GM12878 (cell line): ENCODE data around the gene KIF1C. TPM values are rescaled to one million over a fixed set of nuclear protein-coding genes. Genes with fewer than 3 reads are reported as not detected.

Experiments used
- ATF3 ChIP-seq: IDR thresholded peaks from 2 replicates; pipeline ENCODE4 v1.6.1; 2011; ENCODE audit warnings: low read depth, mild to moderate bottlenecking, low read length, moderate library complexity, borderline replicate concordance; ENCODE audit errors: extremely low read depth
- CBX5 ChIP-seq: sonication (generic); IDR thresholded peaks from 2 replicates; pipeline ENCODE4 v1.6.1; 2016; ENCODE audit warnings: low read depth, moderate library complexity, mild to moderate bottlenecking, inconsistent platforms
- DPF2 ChIP-seq: fragments of 450-650 bp; IDR thresholded peaks from 2 replicates; pipeline ENCODE4 v1.6.1; 2017; ENCODE audit warnings: mild to moderate bottlenecking
- ELK1 ChIP-seq: IDR thresholded peaks from 2 replicates; pipeline ENCODE4 v1.6.1; 2012; ENCODE audit warnings: low read depth, low read length, improper control_type of control experiment
- RELB ChIP-seq: fragments of 450-650 bp; IDR thresholded peaks from 2 replicates; pipeline ENCODE4 v1.6.1; 2017; ENCODE audit warnings: low read depth, mild to moderate bottlenecking, moderate library complexity
- SKIL ChIP-seq: fragments of 450-650 bp; IDR thresholded peaks from 2 replicates; pipeline ENCODE4 v1.6.1; 2017; ENCODE audit warnings: mild to moderate bottlenecking, low read depth, inconsistent platforms; ENCODE audit not compliant: poor library complexity, severe bottlenecking
- USF2 ChIP-seq: IDR thresholded peaks from 2 replicates; pipeline ENCODE4 v1.6.1; 2011; ENCODE audit warnings: low read depth, low read length, improper control_type of control experiment, borderline replicate concordance
- polyA plus RNA-seq, 11 experiments: library from polyadenylated mRNA; depleted of rRNA in 4 of 11; unstranded in 6 of 11; stranded (reverse) in 5 of 11; fragments of >200 nt; fragmentation: Nextera tagmentation in 4 of 11; fragmentation: Illumina TruSeq in 1 of 11; extraction: Ambion mirVana in 4 of 11; extraction: Trizol in 1 of 11; gene quantifications; 1 replicate in 1 of 11; 2 replicates in 10 of 11; pipeline versions ENCODE4 v1.2.1 to v1.2.3, GENCODE V29; 2011 to 2016; ENCODE audit warnings: inconsistent platforms in 2 of 11, missing spikeins in 2 of 11, low read depth in 1 of 11
- total RNA-seq, 4 experiments: library from RNA; depleted of rRNA in 3 of 4; stranded (reverse); fragments of >200 nt in 3 of 4; fragmentation: Illumina TruSeq in 1 of 4; extraction: Trizol in 1 of 4; gene quantifications; 2 replicates each; pipeline versions ENCODE4 v1.2.1 to v1.2.3, GENCODE V29; 2013 to 2021
- TF ChIP-seq, protein P1 (sequence below): fragments of 450-650 bp; IDR thresholded peaks from 2 replicates; pipeline ENCODE4 v1.6.1; 2017; ENCODE audit warnings: mild to moderate bottlenecking, moderate library complexity
- TF ChIP-seq, protein P2 (sequence below): fragments of 450-650 bp; IDR thresholded peaks from 2 replicates; pipeline ENCODE4 v1.6.1; 2017; ENCODE audit warnings: antibody characterized with exemption, mild to moderate bottlenecking, moderate library complexity

KIF1C gene
- total and polyA plus RNA-seq, 10 of the 15 experiments (the other 5 are each of a cell fraction or from before 2014, with no cell fraction given) = 1.4 to 65.9 (median 21.1) TPM

DNA sequence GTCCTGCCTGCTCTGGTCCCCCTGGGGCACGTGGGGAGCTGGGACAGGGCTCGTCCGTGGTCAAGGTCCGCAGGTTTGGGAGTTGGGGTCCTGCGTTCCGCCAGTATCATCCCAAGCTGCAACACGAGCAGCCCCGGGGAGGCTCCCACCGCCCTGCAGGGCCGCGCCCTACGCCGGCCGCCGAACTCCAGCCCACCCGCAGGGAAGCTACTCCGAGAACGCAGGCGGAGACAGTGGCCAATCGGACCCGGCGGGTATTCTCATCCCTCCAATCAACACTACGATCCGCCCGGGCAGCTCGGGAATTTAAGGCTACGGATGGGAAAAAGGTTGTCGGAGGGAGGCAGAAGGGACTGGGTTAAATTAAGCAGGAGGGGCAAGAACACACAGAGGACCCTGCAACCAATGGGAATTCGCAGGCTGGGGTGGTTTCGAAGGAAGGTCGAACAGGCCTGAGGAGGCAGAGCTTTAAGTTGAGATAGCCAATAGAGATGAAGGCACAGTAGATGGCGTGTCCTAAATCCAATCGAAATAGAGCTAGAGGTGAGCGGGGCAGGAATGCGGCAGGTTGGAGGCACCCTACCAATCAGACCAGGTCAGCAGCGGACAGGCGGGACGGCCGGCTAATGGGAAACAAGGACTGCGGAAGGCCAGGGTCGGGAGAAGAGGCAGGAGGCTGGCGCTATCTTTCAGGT, 30.8 kb upstream of the KIF1C start (continued):
- TF ChIP-seq, protein P1, sequence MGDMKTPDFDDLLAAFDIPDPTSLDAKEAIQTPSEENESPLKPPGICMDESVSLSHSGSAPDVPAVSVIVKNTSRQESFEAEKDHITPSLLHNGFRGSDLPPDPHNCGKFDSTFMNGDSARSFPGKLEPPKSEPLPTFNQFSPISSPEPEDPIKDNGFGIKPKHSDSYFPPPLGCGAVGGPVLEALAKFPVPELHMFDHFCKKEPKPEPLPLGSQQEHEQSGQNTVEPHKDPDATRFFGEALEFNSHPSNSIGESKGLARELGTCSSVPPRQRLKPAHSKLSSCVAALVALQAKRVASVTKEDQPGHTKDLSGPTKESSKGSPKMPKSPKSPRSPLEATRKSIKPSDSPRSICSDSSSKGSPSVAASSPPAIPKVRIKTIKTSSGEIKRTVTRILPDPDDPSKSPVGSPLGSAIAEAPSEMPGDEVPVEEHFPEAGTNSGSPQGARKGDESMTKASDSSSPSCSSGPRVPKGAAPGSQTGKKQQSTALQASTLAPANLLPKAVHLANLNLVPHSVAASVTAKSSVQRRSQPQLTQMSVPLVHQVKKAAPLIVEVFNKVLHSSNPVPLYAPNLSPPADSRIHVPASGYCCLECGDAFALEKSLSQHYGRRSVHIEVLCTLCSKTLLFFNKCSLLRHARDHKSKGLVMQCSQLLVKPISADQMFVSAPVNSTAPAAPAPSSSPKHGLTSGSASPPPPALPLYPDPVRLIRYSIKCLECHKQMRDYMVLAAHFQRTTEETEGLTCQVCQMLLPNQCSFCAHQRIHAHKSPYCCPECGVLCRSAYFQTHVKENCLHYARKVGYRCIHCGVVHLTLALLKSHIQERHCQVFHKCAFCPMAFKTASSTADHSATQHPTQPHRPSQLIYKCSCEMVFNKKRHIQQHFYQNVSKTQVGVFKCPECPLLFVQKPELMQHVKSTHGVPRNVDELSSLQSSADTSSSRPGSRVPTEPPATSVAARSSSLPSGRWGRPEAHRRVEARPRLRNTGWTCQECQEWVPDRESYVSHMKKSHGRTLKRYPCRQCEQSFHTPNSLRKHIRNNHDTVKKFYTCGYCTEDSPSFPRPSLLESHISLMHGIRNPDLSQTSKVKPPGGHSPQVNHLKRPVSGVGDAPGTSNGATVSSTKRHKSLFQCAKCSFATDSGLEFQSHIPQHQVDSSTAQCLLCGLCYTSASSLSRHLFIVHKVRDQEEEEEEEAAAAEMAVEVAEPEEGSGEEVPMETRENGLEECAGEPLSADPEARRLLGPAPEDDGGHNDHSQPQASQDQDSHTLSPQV = no peak
- TF ChIP-seq USF2 (no peak), ATF3 (no peak), CBX5 (no peak), SKIL (peak; percentile 95), DPF2 (peak; percentile 97), ELK1 (no peak), RELB (no peak)
- TF ChIP-seq, protein P2, sequence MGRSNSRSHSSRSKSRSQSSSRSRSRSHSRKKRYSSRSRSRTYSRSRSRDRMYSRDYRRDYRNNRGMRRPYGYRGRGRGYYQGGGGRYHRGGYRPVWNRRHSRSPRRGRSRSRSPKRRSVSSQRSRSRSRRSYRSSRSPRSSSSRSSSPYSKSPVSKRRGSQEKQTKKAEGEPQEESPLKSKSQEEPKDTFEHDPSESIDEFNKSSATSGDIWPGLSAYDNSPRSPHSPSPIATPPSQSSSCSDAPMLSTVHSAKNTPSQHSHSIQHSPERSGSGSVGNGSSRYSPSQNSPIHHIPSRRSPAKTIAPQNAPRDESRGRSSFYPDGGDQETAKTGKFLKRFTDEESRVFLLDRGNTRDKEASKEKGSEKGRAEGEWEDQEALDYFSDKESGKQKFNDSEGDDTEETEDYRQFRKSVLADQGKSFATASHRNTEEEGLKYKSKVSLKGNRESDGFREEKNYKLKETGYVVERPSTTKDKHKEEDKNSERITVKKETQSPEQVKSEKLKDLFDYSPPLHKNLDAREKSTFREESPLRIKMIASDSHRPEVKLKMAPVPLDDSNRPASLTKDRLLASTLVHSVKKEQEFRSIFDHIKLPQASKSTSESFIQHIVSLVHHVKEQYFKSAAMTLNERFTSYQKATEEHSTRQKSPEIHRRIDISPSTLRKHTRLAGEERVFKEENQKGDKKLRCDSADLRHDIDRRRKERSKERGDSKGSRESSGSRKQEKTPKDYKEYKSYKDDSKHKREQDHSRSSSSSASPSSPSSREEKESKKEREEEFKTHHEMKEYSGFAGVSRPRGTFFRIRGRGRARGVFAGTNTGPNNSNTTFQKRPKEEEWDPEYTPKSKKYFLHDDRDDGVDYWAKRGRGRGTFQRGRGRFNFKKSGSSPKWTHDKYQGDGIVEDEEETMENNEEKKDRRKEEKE = no peak
